Mammary epithelial cell (primary cell): Measurements from ENCODE around the gene AKT2.

Experiments used
- EZH2 ChIP-seq: IDR thresholded peaks from 2 replicates; pipeline ENCODE4 v1.6.1; 2012; ENCODE audit warnings: low read length, inconsistent platforms, borderline replicate concordance
- TF ChIP-seq, protein P1 (sequence below), 2 donors: IDR thresholded peaks in 1 of 2; conservative IDR thresholded peaks in 1 of 2; 2 replicates each; pipeline ENCODE4 v1.5.1; 2011 to 2012; ENCODE audit warnings: inconsistent platforms in 2 of 2, low read length in 2 of 2, mild to moderate bottlenecking in 2 of 2, control low read depth in 1 of 2, low read depth in 1 of 2; ENCODE audit not compliant: insufficient read depth in 1 of 2; ENCODE audit errors: extremely low read depth in 1 of 2

DNA sequence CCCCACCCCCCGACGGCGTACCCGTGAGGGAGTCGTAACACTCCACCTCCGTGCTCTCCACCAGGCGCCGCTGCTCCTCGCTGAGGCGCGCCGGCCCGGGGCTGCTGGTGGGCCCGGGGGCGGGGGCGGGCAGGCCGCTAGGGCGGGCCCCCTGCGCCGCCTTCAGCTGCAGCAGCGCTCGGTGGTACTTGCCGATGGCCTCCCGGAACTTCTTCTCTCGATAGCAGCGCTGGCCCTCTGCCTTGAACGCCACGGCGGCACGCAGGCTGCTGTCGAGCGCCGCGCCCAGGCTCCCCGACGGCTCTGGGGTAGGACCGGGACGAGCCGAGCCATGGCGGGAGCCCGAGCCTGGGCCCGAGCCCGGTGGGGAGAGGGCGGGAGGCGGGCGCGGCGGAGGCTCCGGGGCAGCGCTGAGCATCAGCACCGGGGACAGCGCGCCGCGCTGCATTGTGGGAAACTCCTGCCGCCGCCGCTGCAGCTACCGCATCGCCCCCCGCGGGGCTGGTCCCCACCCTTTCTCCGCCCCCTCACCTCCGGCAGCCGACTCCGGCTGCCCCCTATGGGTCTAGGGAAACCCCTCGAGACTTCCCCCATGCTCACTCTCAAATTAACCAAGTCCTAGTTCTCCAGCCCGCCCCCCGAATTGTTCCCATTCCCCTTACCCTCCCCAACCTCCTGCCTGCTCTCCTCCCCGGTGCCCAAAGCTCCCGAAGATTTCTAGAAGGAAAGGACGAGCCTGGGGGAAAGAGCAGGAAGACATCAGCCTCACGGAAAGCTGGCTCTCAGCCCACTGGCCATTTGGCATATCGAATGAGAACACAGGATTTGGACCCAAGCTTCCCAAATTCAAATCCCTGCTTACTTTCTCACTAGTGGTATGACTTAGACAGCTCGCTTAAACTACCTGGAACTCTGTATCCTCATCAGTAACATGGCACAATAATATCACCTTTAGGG lies 66.9 kb downstream of the AKT2 start, which contains the start of gene TTC9B:
- no peak for TF ChIP-seq EZH2
- TF ChIP-seq, protein P1, sequence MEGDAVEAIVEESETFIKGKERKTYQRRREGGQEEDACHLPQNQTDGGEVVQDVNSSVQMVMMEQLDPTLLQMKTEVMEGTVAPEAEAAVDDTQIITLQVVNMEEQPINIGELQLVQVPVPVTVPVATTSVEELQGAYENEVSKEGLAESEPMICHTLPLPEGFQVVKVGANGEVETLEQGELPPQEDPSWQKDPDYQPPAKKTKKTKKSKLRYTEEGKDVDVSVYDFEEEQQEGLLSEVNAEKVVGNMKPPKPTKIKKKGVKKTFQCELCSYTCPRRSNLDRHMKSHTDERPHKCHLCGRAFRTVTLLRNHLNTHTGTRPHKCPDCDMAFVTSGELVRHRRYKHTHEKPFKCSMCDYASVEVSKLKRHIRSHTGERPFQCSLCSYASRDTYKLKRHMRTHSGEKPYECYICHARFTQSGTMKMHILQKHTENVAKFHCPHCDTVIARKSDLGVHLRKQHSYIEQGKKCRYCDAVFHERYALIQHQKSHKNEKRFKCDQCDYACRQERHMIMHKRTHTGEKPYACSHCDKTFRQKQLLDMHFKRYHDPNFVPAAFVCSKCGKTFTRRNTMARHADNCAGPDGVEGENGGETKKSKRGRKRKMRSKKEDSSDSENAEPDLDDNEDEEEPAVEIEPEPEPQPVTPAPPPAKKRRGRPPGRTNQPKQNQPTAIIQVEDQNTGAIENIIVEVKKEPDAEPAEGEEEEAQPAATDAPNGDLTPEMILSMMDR (conservative IDR thresholded peaks at IDR 0.05 in 1 of 2, IDR thresholded peaks at IDR 0.05 in 1 of 2; ENCODE audit: extremely low read depth in 1 of 2, insufficient read depth in 1 of 2, low read depth in 1 of 2, low read length in 2 of 2), result no peak
